ENCODE results near the gene GVQW3. TPM values are rescaled to one million over a fixed set of nuclear protein-coding genes. Genes with fewer than 3 reads are reported as not detected.

The GVQW3 gene
- total RNA-seq, 4 donors from 2014 or later, result 2.8 to 7.2 (median 3.4) TPM

DNA sequence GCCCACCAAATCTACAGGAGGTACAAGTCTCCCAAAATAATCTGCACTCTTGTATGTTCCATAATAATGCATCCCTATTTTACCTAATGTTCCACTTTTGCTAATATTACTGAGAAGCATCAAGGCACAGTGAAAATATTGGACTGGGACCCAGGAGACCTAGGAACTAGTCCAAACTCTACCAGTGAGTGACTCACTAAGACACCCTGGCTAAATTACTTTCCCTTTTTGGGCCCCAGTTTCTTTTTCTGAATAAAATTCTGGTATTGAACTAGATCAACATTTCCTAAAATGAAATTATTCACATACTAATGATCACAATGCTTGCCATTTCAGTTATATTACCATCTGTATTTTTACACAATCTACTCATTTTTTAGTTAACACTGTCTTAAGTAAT, 19.7 kb upstream of the GVQW3 start:
- no peak overlapping the region for H3K4me3 ChIP-seq (replicated peaks in 1 of 3)
- intact Hi-C loops (cut with DNase I), result no loop called here
- H3K9me3 ChIP-seq, result no peaks in the 10 kb centered on the region

DNA sequence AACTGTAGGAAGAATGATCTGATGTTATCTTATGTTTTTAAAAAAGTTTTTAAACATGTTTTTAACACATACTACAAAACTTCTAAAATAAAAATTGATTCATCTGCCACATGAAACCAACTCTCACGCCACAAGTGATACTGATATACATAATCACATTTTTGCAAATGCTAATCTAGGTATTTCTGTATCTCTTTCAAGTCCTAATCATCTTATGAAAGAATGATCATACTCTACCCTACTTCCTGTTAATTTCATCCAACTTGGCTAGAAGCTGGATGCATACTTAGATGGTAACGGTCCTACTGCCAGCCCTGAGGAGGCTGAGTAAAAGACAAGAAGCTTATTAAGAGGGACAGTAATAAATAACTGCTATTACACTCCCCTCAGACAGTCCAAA, 19.3 kb upstream of the GVQW3 start:
- intact Hi-C loops (cut with DNase I), result no loop called here

More for the DNA sequence above, 19.7 kb upstream of the GVQW3 start:
- H3K27me3 ChIP-seq, result no peaks in the 10 kb centered on the region
- no peak overlapping the region for H3K27ac ChIP-seq
- TF ChIP-seq CTCF (IDR thresholded peaks at IDR 0.05) (no peak), POLR2A (IDR thresholded peaks at IDR 0.05) (no peak)
- no peaks in the 10 kb centered on the region for H3K36me3 ChIP-seq
- DNase-seq, result no peak
- H3K4me1 ChIP-seq, result peaks cover 5 to 8% of the 10 kb centered on the region in 2 donors

GRCh38 chr11:76362716-76363115, 18.4 kb upstream of the GVQW3 start:
- Histone ChIP-seq H3K4me3 (replicated peaks in 1 of 3) (no peak overlapping the region), H3K9me3 (no peaks in the 10 kb centered on the region), H3K27me3 (no peaks in the 10 kb centered on the region), H3K4me1 (peaks cover 5 to 8% of the 10 kb centered on the region in 2 donors), H3K27ac (no peak overlapping the region), H3K36me3 (no peaks in the 10 kb centered on the region)
- DNase-seq, result no peak
- 94% methylated on average over 7 of the region's 7 CpGs for WGBS, 2 donors
- intact Hi-C loops (cut with DNase I), result no loop called here
- no peak for TF ChIP-seq CTCF (IDR thresholded peaks at IDR 0.05)
- no peak for TF ChIP-seq POLR2A (IDR thresholded peaks at IDR 0.05)

More for the DNA sequence above, 19.3 kb upstream of the GVQW3 start:
- H3K27me3 ChIP-seq, result no peaks in the 10 kb centered on the region
- no peak for DNase-seq
- no peak for TF ChIP-seq CTCF (IDR thresholded peaks at IDR 0.05)
- TF ChIP-seq POLR2A (IDR thresholded peaks at IDR 0.05), result no peak
- 74 to 86% methylated on average over 2 of the region's 2 CpGs for WGBS, 2 donors
- no peaks in the 10 kb centered on the region for H3K36me3 ChIP-seq
- no peak overlapping the region for H3K27ac ChIP-seq
- peaks cover 5 to 8% of the 10 kb centered on the region in 2 donors for H3K4me1 ChIP-seq
- H3K9me3 ChIP-seq, result no peaks in the 10 kb centered on the region
- no peak overlapping the region for H3K4me3 ChIP-seq (replicated peaks in 1 of 3)

GRCh38 chr11:76365038-76365679, 16.0 kb upstream of the GVQW3 start:
- Histone ChIP-seq H3K9me3 (no peaks in the 10 kb centered on the region), H3K36me3 (no peaks in the 10 kb centered on the region), H3K27me3 (no peaks in the 10 kb centered on the region), H3K4me1 (peaks cover 5 to 8% of the 10 kb centered on the region in 2 donors), H3K4me3 (replicated peaks in 1 of 3) (no peak overlapping the region), H3K27ac (no peak overlapping the region)
- peak; percentile 8 to 18 for DNase-seq
- WGBS, 2 donors, result 88 to 90% methylated on average over 16 of the region's 16 CpGs
- TF ChIP-seq POLR2A (IDR thresholded peaks at IDR 0.05) (no peak), CTCF (IDR thresholded peaks at IDR 0.05) (no peak)
- intact Hi-C loops (cut with DNase I), result no loop called here

DNA sequence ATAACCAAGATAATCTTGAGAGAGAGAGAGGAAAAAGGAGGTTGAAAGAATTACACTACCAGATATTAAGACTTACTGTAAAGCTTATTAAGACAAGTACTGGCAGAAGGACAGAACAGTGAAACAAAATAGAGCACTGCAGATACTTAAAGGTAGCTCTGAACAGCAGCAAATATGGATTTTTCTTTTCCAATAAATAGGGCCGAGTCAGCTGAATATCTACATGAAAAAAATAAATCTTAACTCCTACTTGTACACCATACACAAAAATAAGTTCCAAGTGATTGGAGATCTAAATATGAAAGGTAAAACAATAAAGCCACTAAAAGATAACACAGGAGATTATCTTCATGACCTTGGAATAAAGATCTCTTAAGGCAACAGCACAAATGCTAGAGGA, 12.6 kb upstream of the GVQW3 start:
- H3K4me3 ChIP-seq (replicated peaks in 1 of 3), result no peak overlapping the region
- H3K27me3 ChIP-seq, result no peaks in the 10 kb centered on the region
- no peak for DNase-seq
- H3K4me1 ChIP-seq, result no peaks in the 10 kb centered on the region
- intact Hi-C loops (cut with DNase I), result no loop called here
- no peak overlapping the region for H3K27ac ChIP-seq
- 85 to 90% methylated on average over 1 of the region's 1 CpG for WGBS, 2 donors
- no peaks in the 10 kb centered on the region for H3K36me3 ChIP-seq
- TF ChIP-seq CTCF (IDR thresholded peaks at IDR 0.05), result no peak
- TF ChIP-seq POLR2A (IDR thresholded peaks at IDR 0.05), result no peak
- H3K9me3 ChIP-seq, result no peaks in the 10 kb centered on the region

Data from thyroid gland (tissue), 4 donors.